ENCODE data around the gene TGFBR2.

The TGFBR2 gene

DNA sequence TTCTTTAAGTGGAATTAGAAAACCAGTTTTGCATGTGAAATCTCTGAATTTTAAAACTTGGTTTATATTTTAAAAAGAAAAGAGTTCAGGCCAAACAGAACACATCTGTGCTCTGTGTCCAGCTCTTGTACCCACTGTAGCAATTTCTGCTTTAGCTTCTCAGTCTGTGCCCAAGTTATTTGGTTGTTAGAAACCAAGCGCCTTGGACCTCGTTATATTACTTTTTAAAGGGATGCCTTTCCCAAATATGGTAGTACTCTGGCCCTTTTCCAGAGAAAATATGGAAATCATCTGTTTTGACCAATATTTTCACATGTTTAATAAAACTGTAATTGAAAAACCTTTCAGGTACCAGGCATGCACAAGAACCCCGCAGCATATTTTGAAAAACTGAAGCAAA is 27.3 kb downstream of the TGFBR2 start:
- ChIA-PET POLR2A (no interaction called here), CTCF (no interaction called here)
- Histone ChIP-seq H3K4me3 (ENCODE audit: low read depth, low read length) (no peak overlapping the region), H3K27ac (ENCODE audit: extremely low read depth, low read depth, low read length) (no peak overlapping the region), H3K4me1 (ENCODE audit: control insufficient read depth, insufficient read depth, low read length) (no peaks in the 10 kb centered on the region; the same call in 1 of the 2 replicates), H3K9me3 (ENCODE audit: control insufficient read depth, insufficient read depth, low read depth, low read length) (no peaks in the 10 kb centered on the region), H3K36me3 (ENCODE audit: control insufficient read depth in 2 of 2, insufficient read depth in 1 of 2, low read length in 2 of 2) (no peaks in the 10 kb centered on the region)
- TF ChIP-seq ZNF830 (tag by site-specific recombination; IDR thresholded peaks at IDR 0.05; ENCODE audit: low read depth), result no peak
- no peak for TF ChIP-seq ZSCAN16 (tag by site-specific recombination; IDR thresholded peaks at IDR 0.05)
- no peak for TF ChIP-seq GLIS1 (tag by site-specific recombination; IDR thresholded peaks at IDR 0.05)
- TF ChIP-seq YY2 (tag by site-specific recombination; IDR thresholded peaks at IDR 0.05), result no peak

DNA sequence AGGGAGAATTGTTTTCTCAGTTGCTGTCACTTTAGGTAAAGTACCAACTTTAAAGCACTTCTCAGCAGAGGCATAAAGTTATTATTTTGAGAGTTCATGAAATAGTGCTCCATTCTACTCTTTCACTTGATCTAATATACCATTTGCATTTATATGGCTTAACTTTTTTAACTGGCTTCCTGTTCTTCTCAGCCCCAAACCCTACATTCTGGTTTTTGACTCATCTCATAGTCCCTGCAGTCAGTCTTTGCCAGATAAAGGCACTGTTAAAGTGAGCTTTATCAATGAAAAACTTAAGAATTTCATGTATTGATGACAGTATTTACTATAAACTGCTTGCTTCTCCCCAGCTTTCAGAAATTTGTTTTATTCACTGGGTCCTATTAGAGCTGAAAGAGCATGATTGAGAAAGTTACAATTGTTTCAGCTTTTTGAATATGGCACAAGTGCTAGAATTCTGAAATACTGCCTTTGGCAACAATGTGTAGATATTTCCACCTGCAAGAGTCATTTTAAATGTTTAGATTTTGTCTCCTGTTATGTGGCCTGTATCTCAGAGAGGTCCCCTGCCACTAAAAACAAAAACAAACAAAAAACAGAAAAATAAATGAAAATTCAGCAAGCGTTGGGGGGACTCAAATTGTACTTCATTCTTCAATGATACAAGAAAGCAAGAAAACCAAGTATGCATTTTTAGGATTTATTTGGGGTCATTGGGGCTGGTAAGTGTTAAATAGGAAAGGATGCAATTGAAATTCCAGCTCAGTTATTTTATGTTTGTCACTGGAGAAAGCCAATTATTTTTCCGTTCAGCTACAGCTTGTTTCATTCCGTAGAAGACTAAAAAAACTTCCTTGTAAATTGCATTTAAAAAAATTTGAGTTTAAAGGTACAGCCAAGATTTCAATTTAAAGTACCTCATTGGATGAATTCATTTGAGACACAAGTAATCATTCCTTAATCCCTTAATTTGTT is 28.6 kb downstream of the TGFBR2 start:
- TF ChIP-seq, protein P1, sequence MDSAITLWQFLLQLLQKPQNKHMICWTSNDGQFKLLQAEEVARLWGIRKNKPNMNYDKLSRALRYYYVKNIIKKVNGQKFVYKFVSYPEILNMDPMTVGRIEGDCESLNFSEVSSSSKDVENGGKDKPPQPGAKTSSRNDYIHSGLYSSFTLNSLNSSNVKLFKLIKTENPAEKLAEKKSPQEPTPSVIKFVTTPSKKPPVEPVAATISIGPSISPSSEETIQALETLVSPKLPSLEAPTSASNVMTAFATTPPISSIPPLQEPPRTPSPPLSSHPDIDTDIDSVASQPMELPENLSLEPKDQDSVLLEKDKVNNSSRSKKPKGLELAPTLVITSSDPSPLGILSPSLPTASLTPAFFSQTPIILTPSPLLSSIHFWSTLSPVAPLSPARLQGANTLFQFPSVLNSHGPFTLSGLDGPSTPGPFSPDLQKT (IDR thresholded peaks at IDR 0.05; ENCODE audit: borderline replicate concordance, low read depth, low read length), result no peak
- no peak for TF ChIP-seq ZBTB48 (tag by site-specific recombination; IDR thresholded peaks at IDR 0.05)
- no peak for TF ChIP-seq ZNF138 (tag by site-specific recombination; IDR thresholded peaks at IDR 0.05; ENCODE audit: borderline replicate concordance)
- no peak for TF ChIP-seq ZNF146 (tag by site-specific recombination; IDR thresholded peaks at IDR 0.05)
- TF ChIP-seq ZNF747 (tag by site-specific recombination; IDR thresholded peaks at IDR 0.05), result no peak
- TF ChIP-seq ZNF239 (tag by site-specific recombination; IDR thresholded peaks at IDR 0.05), result no peak
- TF ChIP-seq ZFP41 (tag by site-specific recombination; IDR thresholded peaks at IDR 0.05; ENCODE audit: borderline replicate concordance), result no peak
- TF ChIP-seq, protein P2, sequence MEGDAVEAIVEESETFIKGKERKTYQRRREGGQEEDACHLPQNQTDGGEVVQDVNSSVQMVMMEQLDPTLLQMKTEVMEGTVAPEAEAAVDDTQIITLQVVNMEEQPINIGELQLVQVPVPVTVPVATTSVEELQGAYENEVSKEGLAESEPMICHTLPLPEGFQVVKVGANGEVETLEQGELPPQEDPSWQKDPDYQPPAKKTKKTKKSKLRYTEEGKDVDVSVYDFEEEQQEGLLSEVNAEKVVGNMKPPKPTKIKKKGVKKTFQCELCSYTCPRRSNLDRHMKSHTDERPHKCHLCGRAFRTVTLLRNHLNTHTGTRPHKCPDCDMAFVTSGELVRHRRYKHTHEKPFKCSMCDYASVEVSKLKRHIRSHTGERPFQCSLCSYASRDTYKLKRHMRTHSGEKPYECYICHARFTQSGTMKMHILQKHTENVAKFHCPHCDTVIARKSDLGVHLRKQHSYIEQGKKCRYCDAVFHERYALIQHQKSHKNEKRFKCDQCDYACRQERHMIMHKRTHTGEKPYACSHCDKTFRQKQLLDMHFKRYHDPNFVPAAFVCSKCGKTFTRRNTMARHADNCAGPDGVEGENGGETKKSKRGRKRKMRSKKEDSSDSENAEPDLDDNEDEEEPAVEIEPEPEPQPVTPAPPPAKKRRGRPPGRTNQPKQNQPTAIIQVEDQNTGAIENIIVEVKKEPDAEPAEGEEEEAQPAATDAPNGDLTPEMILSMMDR (tag by site-specific recombination; IDR thresholded peaks at IDR 0.05), result no peak
- TF ChIP-seq ZIC2 (tag by site-specific recombination; IDR thresholded peaks at IDR 0.05), result no peak
- Histone ChIP-seq H3K4me3 (ENCODE audit: low read depth, low read length) (no peak overlapping the region), H3K27ac (ENCODE audit: extremely low read depth, low read depth, low read length) (no peak overlapping the region), H3K36me3 (ENCODE audit: control insufficient read depth in 2 of 2, insufficient read depth in 1 of 2, low read length in 2 of 2) (no peaks in the 10 kb centered on the region), H3K9me3 (ENCODE audit: control insufficient read depth, insufficient read depth, low read depth, low read length) (no peaks in the 10 kb centered on the region), H3K4me1 (ENCODE audit: control insufficient read depth, insufficient read depth, low read length) (no peaks in the 10 kb centered on the region; the same call in 1 of the 2 replicates)
- POLR2A ChIA-PET, result no interaction called here
- CTCF ChIA-PET, result interaction anchor here (0.6 to 1.2 kb wide), 2 partner anchors 18 to 622 kb away, joined by 3 to 4 read pairs; no protein-coding TSS in a partner anchor

DNA sequence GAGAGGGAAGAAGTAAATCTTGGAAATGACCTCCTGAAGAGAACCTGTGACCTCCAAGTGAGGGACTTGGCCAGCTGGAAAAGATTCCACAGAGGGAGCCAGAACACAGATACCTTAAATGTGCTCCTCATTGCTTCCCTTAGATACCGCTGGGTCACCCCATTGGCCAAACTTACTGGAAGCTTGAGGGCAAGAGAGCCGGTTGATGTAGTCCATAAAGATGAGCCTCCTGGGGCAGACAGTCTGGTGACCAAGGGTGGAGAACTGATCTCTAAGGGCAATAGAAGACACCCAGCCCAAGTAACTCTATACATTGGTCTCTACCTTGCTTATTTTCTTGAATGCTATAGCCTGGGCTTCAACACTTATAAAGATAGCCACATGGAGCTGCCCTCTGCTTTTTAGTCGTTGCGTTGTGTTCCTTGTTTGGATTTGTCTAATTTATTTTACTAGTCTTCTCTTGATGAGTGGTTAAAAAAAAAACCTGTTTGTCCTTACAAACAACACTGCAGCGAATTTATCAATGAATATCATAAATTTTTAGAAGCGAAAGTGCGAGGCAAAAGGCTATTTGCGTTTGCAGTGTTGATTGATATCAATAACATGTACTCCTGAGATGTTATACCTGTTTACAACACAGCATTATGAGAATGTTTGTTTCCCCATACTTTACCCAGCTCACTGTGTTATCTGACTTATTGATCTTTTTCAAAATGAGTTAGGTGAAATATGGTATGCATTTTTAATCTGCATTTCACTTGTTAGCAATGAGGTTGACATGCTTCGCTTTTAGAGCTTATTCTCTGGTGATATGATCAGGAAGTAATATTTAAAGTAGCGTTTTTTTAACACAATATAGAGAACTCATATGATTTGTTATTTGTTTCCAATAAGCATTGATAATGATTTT is 31.2 kb downstream of the TGFBR2 start:
- TF ChIP-seq ZNF37A (tag by site-specific recombination; IDR thresholded peaks at IDR 0.05), result no peak
- no peak for TF ChIP-seq ZNF561 (tag by site-specific recombination; IDR thresholded peaks at IDR 0.05; ENCODE audit: borderline replicate concordance)
- no peak for TF ChIP-seq ZNF132 (tag by site-specific recombination; IDR thresholded peaks at IDR 0.05; ENCODE audit: borderline replicate concordance)
- no peak for TF ChIP-seq ZNF610 (tag by site-specific recombination; IDR thresholded peaks at IDR 0.05; ENCODE audit: borderline replicate concordance)
- TF ChIP-seq ZNF292 (tag by site-specific recombination; IDR thresholded peaks at IDR 0.05; ENCODE audit: borderline replicate concordance, low read depth), result no peak
- Histone ChIP-seq H3K9me3 (ENCODE audit: control insufficient read depth, insufficient read depth, low read depth, low read length) (no peaks in the 10 kb centered on the region), H3K27ac (ENCODE audit: extremely low read depth, low read depth, low read length) (no peak overlapping the region), H3K36me3 (ENCODE audit: control insufficient read depth in 2 of 2, insufficient read depth in 1 of 2, low read length in 2 of 2) (no peaks in the 10 kb centered on the region), H3K4me1 (ENCODE audit: control insufficient read depth, insufficient read depth, low read length) (no peaks in the 10 kb centered on the region; the same call in 1 of the 2 replicates), H3K4me3 (ENCODE audit: low read depth, low read length) (no peak overlapping the region)
- CTCF ChIA-PET, result no interaction called here
- POLR2A ChIA-PET, result no interaction called here

Data from HEK293 (cell line).